Kasumi-1 (cell line): ENCODE results near the gene KATNB1.
"Not testable (repeated sequence)": the region's sequence is repeated elsewhere in the genome, so short reads cannot be mapped to it uniquely, and the experiment has no call there.

Experiments
- DNase-seq, 2 experiments: peaks; one replicate each; lab custom pipeline; 2025; lab: John Stamatoyannopoulos, UW

Gene KATNB1

DNA sequence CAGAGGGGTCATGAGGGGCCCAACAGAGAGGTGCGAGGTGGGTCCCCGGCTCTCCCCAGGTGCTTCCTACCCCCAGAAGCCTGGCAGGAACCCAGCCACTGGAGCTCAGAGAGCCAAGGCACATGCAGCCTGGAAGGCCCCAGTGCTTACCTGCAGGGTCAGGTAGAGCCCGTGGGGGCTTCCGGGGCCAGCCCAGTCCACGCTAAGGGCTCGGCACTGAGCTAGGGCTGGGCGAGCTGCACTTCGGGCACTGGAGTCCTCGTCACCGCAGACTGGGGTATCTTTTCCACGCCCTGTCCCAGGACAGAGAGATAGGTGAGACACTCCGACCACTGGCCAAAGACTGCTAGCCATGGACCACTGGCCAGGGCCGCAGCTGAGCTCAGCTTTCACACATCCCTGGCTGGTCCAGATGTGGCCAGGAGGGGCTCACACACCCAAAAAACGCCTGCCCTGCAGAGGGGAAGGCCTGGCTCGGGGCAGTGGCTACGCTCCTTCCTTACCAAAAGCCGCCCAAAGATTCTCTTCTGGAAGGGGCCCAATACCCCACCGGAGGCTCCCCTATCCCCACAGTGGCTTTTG lies 59.4 kb downstream of the KATNB1 start:
- DNase-seq, result no peak

DNA sequence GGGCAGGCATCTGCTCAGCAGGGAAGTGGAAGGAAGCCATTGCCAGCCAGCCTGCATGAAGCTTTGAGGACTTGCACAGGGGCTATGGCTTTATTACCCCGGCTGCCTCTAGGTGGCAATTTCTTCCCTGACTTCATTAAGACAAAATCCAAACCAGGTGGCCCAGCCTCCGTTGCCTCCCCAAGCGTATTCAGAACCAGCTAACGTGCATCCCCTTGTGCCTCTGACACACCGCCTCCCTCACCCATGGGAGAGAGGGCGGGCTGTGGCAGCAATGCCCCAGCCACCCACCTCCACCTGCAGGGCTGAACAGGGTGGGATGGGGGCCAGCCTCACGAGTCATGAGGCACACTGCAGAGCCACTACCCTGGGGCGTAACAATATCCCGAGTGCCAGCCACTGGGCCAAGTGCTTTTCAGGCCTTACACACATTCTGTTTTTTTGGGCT lies 59.9 kb downstream of the KATNB1 start:
- peak; percentile 60 to 71 for DNase-seq

DNA sequence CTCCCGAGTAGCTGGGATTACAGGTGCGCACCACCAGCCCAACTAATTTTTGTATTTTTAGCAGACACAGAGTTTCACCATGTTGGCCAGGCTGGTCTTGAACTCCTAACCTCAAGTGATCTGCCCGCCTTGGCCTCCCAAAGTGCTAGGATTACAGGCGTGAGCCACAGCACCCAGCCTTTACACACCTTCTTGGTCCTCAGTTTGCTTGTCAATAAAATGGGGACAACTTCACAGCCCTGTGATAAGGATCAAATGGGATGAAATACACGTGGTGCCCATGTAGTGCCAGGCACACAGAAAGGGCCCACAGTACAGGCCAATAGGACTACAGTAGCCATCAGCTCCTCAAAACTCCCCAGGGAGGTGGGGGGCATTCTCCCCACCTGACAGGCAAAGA lies 60.4 kb downstream of the KATNB1 start:
- not testable (repeated sequence) for DNase-seq

- DNase-seq, result no peak
These were observed 61.6 kb downstream of the KATNB1 start for GRCh38 chr16:57797216-57797525.

DNA sequence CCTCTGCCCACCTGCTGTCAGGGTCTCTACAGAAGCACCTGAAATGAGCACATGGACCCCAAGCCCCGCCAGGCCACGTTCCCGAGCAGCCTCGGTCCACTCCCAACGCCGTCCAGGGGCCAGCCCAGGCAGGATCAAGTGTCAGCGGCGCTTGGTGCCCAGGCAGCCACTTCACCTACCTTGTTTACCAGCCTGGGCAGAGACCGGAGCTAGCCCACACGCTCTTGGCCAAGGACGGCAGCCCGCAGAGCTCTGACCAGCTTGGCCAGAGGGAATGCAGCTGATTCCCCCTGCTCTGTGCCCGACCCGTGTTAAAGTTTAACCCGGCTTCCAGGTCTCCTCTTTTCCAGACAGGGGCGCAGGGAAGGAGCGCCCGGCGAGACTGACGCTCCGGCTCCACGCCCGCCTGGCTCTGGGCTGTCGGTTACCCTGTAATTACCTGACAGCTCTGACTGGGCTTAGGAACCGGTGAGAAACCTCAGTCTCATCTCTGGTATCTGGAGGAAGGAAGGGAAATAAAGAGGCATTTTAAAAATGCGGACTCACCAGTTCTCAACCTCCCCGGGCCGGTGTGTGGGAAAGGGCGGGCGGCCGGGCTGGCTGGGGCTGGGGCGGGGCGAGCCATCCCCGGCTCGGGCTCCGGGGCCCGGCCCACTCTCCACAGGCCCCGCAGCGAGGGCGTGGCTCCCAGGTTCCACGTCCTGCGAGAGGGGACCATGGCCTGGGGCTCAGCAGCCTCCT lies 62.1 kb downstream of the KATNB1 start:
- DNase-seq, result no peak

DNA sequence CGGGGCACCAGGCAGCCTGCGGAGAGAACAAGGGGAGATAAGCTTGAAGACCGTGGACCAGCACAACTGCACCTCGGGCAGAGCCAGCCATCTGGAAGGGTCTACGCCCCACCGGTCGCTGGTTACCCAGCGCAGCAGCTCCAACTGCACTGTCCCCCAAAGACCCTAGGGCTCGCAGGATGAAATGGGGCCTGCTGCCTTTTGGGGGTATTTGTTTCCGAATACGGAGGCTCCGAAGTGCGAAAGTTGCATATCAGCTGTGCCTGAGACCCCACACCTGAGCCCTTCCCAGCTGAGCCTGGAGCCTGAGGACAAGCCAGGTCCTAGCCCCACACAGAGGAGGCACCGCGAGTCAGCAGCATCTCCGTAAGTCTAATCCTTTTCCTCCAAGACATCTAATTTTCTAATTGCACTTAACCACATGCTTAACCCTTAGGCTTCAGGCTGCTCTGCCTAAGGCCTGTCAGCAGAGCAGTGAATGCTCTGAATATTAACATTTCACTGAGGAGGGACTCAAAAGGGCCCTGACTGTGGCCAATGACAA lies 62.8 kb downstream of the KATNB1 start:
- DNase-seq, result no peak

DNA sequence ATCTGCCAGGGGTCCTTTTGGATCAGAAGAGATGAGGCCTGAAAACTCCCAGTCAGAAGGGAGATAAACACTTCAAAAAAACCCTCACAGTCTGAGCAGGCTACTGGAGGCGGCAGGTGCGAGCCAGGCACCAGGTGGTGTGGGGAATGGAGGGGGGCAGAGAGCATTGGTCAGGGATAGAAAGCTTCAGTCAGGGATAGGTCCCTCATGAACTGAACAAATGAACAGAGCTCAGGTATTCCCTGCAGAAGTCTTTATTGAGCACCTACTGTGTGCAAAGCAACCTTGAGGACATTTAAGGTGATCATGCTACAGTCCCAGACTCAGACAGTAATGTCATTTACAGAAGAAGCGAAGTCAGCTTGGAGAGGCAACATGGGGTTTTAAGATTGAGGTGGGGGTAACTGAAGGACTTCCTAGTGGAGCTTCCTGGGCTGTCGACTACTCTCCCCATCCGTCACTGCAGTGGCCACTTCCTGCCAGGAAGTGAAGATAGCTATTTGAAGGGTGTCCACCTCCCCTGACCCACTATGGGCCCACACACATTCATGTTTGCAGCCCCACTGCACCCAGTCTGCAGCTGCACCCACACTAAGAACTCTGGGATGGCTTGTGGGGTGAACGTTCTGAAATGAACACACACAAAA lies 63.5 kb downstream of the KATNB1 start:
- no peak for DNase-seq

- DNase-seq, result peak; percentile 69 to 78
These were observed 64.1 kb downstream of the KATNB1 start for GRCh38 chr16:57799600-57800199.

- DNase-seq, result peak; percentile 23 to 37
These were observed 64.9 kb downstream of the KATNB1 start for GRCh38 chr16:57800200-57801097.

- peak in 1 of 2 experiments; percentile 29 for DNase-seq
These were observed 65.7 kb downstream of the KATNB1 start for GRCh38 chr16:57801098-57801808.

DNA sequence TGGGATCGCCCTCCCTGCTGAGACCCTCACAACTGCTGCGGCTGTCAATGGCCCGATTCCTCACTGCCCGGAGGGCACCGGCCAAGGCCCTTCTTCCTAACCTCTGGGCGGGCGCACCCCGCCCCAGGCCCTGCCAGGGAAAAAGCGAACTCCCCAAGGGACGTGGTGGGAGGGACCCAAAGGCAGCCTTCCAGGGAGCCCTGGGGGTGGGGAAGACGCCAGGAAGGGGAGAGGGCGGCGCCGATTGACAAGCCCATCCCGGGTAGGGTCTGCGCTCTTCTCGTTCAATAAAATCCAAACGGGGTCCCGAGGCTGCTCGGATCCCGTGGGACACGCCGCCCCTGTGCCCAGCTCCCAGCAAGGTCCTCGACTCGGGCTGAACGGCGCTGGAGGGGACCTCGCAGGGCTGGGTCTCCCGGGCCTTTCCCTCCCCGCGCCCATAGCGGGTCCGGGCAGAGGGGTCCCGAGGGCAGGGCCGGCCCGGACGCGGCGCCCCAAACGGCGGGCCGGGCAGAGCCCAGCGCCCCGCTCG lies 66.3 kb downstream of the KATNB1 start:
- no peak for DNase-seq

DNA sequence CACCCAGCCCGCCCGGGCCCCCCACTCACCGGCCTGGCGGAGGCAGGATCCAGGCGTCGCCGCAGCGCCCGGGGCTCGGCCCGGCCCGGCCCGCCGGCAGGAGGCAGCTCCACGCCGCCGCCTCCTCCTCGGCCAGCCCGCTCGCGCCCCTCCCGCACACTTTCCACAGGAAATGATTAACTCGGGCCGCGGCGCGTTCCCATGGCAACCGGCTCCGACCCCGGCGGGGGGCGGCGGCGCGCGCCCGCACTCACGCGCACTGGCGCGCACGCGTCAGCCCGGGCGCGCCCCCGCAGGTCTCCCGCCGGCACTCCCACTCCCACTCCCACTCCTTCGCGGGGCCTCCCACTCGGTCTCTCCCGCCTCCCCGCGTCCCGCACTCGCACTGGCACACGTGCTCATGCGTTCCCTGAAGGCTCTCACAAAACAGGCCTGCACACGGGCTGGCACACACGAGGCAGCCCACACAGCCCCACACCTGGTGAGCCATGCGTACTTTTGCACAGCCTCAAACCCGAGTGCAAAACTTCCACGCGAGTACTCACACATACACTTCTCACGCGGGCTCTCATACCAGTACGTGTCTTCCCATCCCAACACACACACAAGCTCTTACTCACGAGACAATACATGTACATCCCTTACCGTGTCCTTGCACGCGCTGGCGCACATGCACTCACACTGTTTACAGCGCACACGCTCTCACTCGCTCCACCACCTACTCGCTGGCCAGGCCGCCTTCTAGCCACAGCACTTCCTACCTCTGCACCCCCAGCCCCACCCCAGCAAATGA lies 67.0 kb downstream of the KATNB1 start, which contains the start of gene KIFC3:
Gene KIFC3 (minus strand): TSS at position 151 of the 793 bp plus-strand sequence. CDS start 4,248 bp downstream, outside the sequence.
- DNase-seq, result peak; percentile 12 to 21

DNA sequence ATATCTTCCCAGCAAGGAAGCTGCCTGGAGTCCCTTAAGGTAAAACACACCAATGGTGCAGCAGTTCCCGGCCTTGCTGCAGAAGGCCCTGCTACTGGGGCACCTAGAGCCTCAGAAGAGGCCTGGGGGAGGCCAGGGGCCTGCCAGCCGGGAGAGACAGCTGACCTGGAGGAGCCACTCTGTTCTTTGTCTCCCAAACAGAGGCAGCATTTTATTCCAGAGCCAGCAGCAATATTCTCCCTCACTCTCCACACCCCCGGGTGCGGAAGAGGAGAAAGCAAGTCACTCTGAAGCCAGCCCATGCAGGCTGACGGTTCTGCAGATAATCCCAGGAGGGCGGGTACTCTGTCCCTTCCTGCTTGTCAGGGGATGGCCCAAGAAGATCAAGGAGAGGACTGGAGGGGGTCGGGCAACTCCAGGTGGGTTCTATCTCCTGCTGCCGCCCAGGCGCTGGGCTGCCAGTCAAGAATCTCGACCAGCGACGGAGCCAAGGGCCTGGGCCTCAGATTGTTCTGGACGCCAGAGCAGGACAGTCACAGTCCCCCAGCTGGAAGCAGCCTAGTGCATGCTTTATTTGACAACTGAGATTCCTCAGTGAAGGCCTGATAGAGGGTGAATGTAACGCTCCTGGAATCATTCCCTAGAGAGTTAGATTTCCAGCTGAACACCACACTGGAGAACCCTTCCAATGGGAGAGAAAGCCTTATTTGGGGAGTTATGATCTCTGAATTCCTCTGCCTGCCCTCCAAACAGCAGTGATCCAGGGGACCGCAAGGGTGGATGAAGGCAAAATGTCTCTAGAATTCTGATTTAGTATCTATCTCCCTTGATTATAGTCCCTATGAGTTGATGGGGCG lies 67.8 kb downstream of the KATNB1 start:
- DNase-seq, result no peak

- DNase-seq, result no peak
These were observed 68.7 kb downstream of the KATNB1 start for GRCh38 chr16:57804111-57804837.

DNA sequence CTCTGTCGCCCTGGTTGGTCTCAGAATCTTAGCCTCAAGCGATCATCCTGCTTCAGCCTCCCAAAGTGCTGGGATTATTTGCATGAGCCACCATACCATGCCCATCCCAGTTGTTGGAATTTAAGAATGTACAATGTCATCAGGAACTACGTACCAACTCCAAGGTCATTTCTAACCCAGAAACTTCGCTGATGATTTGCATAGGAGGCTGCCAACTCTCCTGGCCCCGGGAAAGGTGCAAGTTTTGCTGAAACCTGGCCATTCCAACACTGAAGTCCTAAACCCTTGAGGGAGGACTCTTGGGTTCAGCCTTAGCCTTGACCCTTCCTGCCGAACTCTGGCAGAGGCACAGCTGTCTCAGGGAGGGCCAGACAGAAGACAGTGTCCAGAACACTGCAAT lies 69.6 kb downstream of the KATNB1 start:
- no peak for DNase-seq
